Measurements from ENCODE around the gene CAMSAP2.

CAMSAP2 gene

GRCh38 chr1:200896531-200897196, 158.0 kb downstream of the CAMSAP2 start:
- Histone ChIP-seq H3K4me3 (ENCODE audit: low read depth, low read length, poor library complexity, severe bottlenecking) (no peak overlapping the region), H3K9me2 (ENCODE audit: low read depth, low read length) (no peaks in the 10 kb centered on the region), H3K9ac (ENCODE audit: low read length) (no peak overlapping the region), H3K27me3 (ENCODE audit: insufficient read depth, low read length) (peaks cover 4% of the 10 kb centered on the region; the same call in 1 of the 2 replicates), H3K27ac (ENCODE audit: low read depth, low read length, poor library complexity, severe bottlenecking) (no peak overlapping the region), H3K9me3 (ENCODE audit: low read length) (no peaks in the 10 kb centered on the region), H3K4me1 (ENCODE audit: insufficient read depth, low read length, severe bottlenecking) (no peaks in the 10 kb centered on the region), H3K4me2 (ENCODE audit: low read length) (no peak overlapping the region), H3K79me2 (ENCODE audit: insufficient read depth, low read length) (no peaks in the 10 kb centered on the region), H3F3A (ENCODE audit: insufficient read depth, low read length) (no peaks in the 10 kb centered on the region), H4K20me1 (ENCODE audit: insufficient read depth, low read length) (no peaks in the 10 kb centered on the region), H3K36me3 (ENCODE audit: insufficient read depth, low read length) (no peaks in the 10 kb centered on the region), H2AFZ (ENCODE audit: low read length) (no peak overlapping the region)
- TF ChIP-seq EZH2 (IDR thresholded peaks at IDR 0.05; ENCODE audit: borderline replicate concordance, low read length) (no peak), CTCF (IDR thresholded peaks at IDR 0.05; ENCODE audit: low read length) (no peak)

- Histone ChIP-seq H3K36me3 (ENCODE audit: insufficient read depth, low read length) (no peaks in the 10 kb centered on the region), H3K79me2 (ENCODE audit: insufficient read depth, low read length) (no peaks in the 10 kb centered on the region), H3F3A (ENCODE audit: insufficient read depth, low read length) (no peaks in the 10 kb centered on the region), H3K4me2 (ENCODE audit: low read length) (no peak overlapping the region), H2AFZ (ENCODE audit: low read length) (no peak overlapping the region), H3K9ac (ENCODE audit: low read length) (no peak overlapping the region), H4K20me1 (ENCODE audit: insufficient read depth, low read length) (no peaks in the 10 kb centered on the region), H3K27me3 (ENCODE audit: insufficient read depth, low read length) (peaks cover 4% of the 10 kb centered on the region; the same call in 1 of the 2 replicates), H3K4me1 (ENCODE audit: insufficient read depth, low read length, severe bottlenecking) (no peaks in the 10 kb centered on the region), H3K9me2 (ENCODE audit: low read depth, low read length) (no peaks in the 10 kb centered on the region), H3K27ac (ENCODE audit: low read depth, low read length, poor library complexity, severe bottlenecking) (no peak overlapping the region), H3K4me3 (ENCODE audit: low read depth, low read length, poor library complexity, severe bottlenecking) (no peak overlapping the region), H3K9me3 (ENCODE audit: low read length) (no peaks in the 10 kb centered on the region)
- no peak for TF ChIP-seq CTCF (IDR thresholded peaks at IDR 0.05; ENCODE audit: low read length)
- no peak for TF ChIP-seq EZH2 (IDR thresholded peaks at IDR 0.05; ENCODE audit: borderline replicate concordance, low read length)
Measured at GRCh38 chr1:200897259-200897658, 158.6 kb downstream of the CAMSAP2 start.

- no peak overlapping the region for H2AFZ ChIP-seq (ENCODE audit: low read length)
- H3K9ac ChIP-seq (ENCODE audit: low read length) = no peak overlapping the region
- H3K4me3 ChIP-seq (ENCODE audit: low read depth, low read length, poor library complexity, severe bottlenecking) = no peak overlapping the region
- H3K79me2 ChIP-seq (ENCODE audit: insufficient read depth, low read length) = no peaks in the 10 kb centered on the region
- H3K4me2 ChIP-seq (ENCODE audit: low read length) = no peak overlapping the region
- H3K4me1 ChIP-seq (ENCODE audit: insufficient read depth, low read length, severe bottlenecking) = no peaks in the 10 kb centered on the region
- TF ChIP-seq EZH2 (IDR thresholded peaks at IDR 0.05; ENCODE audit: borderline replicate concordance, low read length) = no peak
- no peak for TF ChIP-seq CTCF (IDR thresholded peaks at IDR 0.05; ENCODE audit: low read length)
- H3F3A ChIP-seq (ENCODE audit: insufficient read depth, low read length) = no peaks in the 10 kb centered on the region
- no peak overlapping the region for H3K27ac ChIP-seq (ENCODE audit: low read depth, low read length, poor library complexity, severe bottlenecking)
- H3K9me3 ChIP-seq (ENCODE audit: low read length) = no peaks in the 10 kb centered on the region
- H3K36me3 ChIP-seq (ENCODE audit: insufficient read depth, low read length) = no peaks in the 10 kb centered on the region
- H3K27me3 ChIP-seq (ENCODE audit: insufficient read depth, low read length) = no peaks in the 10 kb centered on the region
- no peaks in the 10 kb centered on the region for H4K20me1 ChIP-seq (ENCODE audit: insufficient read depth, low read length)
- H3K9me2 ChIP-seq (ENCODE audit: low read depth, low read length) = no peaks in the 10 kb centered on the region
Measured at GRCh38 chr1:200899015-200899386, 160.3 kb downstream of the CAMSAP2 start.
